Measurements from ENCODE around the gene CLCN6.

DNA sequence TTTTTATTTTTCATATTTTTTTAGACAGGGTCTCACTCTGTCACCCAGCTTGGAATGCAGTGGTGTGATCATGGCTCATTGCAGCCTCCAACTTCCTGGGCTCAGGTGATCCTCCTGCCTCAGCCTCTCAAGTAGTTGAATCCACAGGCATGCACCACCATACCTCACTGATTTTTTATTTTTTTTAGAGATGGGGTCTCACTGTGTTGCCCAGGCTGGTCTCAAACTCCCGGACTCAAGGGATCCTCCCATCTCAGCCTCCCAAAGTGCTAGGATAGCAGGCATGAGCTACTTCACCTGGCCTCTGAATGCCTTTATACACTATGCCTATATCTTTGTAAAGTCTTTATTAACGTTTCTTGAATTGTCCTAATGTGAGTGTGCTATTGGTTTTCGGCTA lies 63.1 kb downstream of the CLCN6 start:
- TF ChIP-seq, protein P1, sequence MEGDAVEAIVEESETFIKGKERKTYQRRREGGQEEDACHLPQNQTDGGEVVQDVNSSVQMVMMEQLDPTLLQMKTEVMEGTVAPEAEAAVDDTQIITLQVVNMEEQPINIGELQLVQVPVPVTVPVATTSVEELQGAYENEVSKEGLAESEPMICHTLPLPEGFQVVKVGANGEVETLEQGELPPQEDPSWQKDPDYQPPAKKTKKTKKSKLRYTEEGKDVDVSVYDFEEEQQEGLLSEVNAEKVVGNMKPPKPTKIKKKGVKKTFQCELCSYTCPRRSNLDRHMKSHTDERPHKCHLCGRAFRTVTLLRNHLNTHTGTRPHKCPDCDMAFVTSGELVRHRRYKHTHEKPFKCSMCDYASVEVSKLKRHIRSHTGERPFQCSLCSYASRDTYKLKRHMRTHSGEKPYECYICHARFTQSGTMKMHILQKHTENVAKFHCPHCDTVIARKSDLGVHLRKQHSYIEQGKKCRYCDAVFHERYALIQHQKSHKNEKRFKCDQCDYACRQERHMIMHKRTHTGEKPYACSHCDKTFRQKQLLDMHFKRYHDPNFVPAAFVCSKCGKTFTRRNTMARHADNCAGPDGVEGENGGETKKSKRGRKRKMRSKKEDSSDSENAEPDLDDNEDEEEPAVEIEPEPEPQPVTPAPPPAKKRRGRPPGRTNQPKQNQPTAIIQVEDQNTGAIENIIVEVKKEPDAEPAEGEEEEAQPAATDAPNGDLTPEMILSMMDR (IDR thresholded peaks at IDR 0.05) = no peak
- no peak for TF ChIP-seq EZH2 (IDR thresholded peaks at IDR 0.05; ENCODE audit: borderline replicate concordance, insufficient read depth, low read depth, low read length, poor library complexity, severe bottlenecking)

Data from B cell (primary cell).